ENCODE results near the gene BCAS3.

BCAS3 gene

DNA sequence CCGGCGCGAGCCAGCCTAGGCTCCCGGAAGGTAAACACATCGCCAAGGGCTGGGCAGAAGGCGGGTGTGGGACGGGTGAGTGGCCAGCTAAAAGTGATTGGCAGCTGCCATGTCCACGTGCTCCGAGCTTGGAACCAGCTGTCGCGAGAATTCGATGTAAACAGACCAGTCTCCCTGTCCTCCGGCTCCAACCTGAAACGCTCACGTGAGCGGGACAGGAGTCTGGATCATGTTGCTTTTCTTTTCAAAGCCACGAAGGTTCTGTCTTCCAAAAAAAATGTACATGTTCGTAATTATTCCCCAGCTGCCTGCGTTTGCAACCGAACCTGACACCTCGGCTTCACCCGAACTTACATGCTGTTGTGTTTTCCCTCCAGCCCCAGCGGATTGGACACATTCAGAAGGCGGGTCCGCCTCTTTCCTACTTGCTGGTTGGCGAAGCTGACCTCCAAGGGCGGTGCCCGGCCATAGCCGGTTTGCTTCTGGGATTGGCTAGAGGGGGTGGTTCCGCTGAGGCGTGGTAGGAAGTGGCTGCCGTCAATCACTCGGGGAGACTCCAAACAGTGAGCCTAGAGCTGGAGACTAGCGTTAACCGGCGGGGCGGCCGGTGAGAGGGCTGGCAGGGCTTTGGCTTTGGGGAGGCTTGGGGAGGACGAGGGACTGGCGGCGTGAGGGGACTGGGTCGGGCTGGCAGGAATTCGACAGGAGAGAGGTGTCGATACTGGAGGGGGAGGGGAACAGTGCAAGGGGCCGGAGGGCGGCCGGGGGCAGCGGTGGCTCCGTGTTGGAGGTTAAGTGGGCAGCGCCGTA lies at the start of gene BCAS3:
BCAS3 (plus strand) TSS at position 544 of the 810 bp plus-strand sequence.
- CTCF ChIA-PET = interaction anchor here (0.7 to 1.9 kb wide), 6 partner anchors 9 to 1432 kb away, joined by 3 to 9 read pairs (median 3); no protein-coding TSS in a partner anchor
- POLR2A ChIA-PET = interaction anchor here (0.6 to 1.1 kb wide), 4 partner anchors 11 to 801 kb away, joined by 3 to 4 read pairs (median 4); partner anchors contain the start of gene PPM1D
- TF ChIP-seq, protein P1, sequence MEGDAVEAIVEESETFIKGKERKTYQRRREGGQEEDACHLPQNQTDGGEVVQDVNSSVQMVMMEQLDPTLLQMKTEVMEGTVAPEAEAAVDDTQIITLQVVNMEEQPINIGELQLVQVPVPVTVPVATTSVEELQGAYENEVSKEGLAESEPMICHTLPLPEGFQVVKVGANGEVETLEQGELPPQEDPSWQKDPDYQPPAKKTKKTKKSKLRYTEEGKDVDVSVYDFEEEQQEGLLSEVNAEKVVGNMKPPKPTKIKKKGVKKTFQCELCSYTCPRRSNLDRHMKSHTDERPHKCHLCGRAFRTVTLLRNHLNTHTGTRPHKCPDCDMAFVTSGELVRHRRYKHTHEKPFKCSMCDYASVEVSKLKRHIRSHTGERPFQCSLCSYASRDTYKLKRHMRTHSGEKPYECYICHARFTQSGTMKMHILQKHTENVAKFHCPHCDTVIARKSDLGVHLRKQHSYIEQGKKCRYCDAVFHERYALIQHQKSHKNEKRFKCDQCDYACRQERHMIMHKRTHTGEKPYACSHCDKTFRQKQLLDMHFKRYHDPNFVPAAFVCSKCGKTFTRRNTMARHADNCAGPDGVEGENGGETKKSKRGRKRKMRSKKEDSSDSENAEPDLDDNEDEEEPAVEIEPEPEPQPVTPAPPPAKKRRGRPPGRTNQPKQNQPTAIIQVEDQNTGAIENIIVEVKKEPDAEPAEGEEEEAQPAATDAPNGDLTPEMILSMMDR (IDR thresholded peaks at IDR 0.05; ENCODE audit: control extremely low read depth, extremely low read depth, low read depth, missing control alignments) = no peak
- DNase-seq (ENCODE audit: extremely low spot score) = peak; percentile 99

- CTCF ChIA-PET = no interaction called here
Measured at GRCh38 chr17:60628252-60628889, 49.3 kb upstream of the BCAS3 start.

DNA sequence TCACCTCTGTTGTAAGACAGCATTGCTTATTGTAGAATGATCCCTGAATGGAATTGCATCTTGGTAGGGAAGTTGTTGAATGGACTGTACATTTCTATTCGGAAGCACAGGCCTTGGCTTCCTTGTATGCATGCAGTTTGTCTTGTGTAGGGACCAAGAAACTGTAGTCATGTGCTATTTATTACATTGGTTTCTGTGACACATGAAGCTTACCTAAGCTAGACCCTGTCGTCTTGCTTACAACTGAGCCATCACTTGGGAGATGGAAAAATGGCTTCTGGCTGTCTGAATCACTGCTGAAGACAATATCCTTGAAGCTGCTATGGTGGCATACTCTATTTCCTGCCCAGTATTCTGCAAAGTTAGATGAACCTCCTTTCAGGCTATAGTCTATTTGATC lies 48.5 kb upstream of the BCAS3 start:
- DNase-seq (ENCODE audit: extremely low spot score) = no peak
- TF ChIP-seq, protein P1 (IDR thresholded peaks at IDR 0.05; ENCODE audit: control extremely low read depth, extremely low read depth, low read depth, missing control alignments) = no peak
- ChIA-PET CTCF (interaction anchor here (2.3 kb wide), 1 partner anchor 10 kb away, joined by 16 read pairs; no protein-coding TSS in a partner anchor), POLR2A (no interaction called here)

More at GRCh38 chr17:60628252-60628889, 49.3 kb upstream of the BCAS3 start:
- DNase-seq (ENCODE audit: extremely low spot score) = no peak
- POLR2A ChIA-PET = interaction anchor here (0.7 kb wide), 1 partner anchor 759 kb away, joined by 3 read pairs; no protein-coding TSS in a partner anchor
- TF ChIP-seq, protein P1 (IDR thresholded peaks at IDR 0.05; ENCODE audit: control extremely low read depth, extremely low read depth, low read depth, missing control alignments) = no peak

- TF ChIP-seq, protein P1 (IDR thresholded peaks at IDR 0.05; ENCODE audit: control extremely low read depth, extremely low read depth, low read depth, missing control alignments) = no peak
- ChIA-PET CTCF (interaction anchor here (0.8 to 2.3 kb wide), 2 partner anchors 8 to 10 kb away, joined by 3 to 16 read pairs; no protein-coding TSS in a partner anchor), POLR2A (no interaction called here)
- DNase-seq (ENCODE audit: extremely low spot score) = no peak
Measured at GRCh38 chr17:60630352-60630751, 47.3 kb upstream of the BCAS3 start.

GRCh38 chr17:60631119-60631518 lies 46.5 kb upstream of the BCAS3 start:
- TF ChIP-seq, protein P1 (IDR thresholded peaks at IDR 0.05; ENCODE audit: control extremely low read depth, extremely low read depth, low read depth, missing control alignments) = no peak
- CTCF ChIA-PET = interaction anchor here (0.9 to 2.3 kb wide), 3 partner anchors 8 to 12 kb away, joined by 4 to 16 read pairs (median 5); no protein-coding TSS in a partner anchor
- no peak for DNase-seq (ENCODE audit: extremely low spot score)
- POLR2A ChIA-PET = no interaction called here

- CTCF ChIA-PET = interaction anchor here (0.8 to 3.4 kb wide), 20 partner anchors 8 to 494 kb away, joined by 3 to 34 read pairs (median 5); partner anchors contain the start of genes BCAS3, CHCT1 and PPM1D
- TF ChIP-seq, protein P1 (IDR thresholded peaks at IDR 0.05; ENCODE audit: control extremely low read depth, extremely low read depth, low read depth, missing control alignments) = no peak
Measured at GRCh38 chr17:60637683-60638082, 40.0 kb upstream of the BCAS3 start.

More at GRCh38 chr17:60637683-60638082, 40.0 kb upstream of the BCAS3 start:
- POLR2A ChIA-PET = no interaction called here
- no peak for DNase-seq (ENCODE audit: extremely low spot score)
